ENCODE measurements around the gene LRRC31. TPM values are rescaled to one million over a fixed set of nuclear protein-coding genes. Genes with fewer than 3 reads are reported as not detected.

Gene LRRC31
- total and polyA plus RNA-seq, 4 donors: 0.53 to 5.3 (median 1.7) TPM

GRCh38 chr3:169879013-169879557 lies 9.3 kb upstream of the LRRC31 start:
- Histone ChIP-seq H3K9me3 (ENCODE audit: control insufficient read depth in 4 of 4, low read length in 3 of 4) (no peaks in the 10 kb centered on the region), H3K4me1 (ENCODE audit: control insufficient read depth in 4 of 4, insufficient read depth in 4 of 4, low read length in 3 of 4) (peaks cover 0 to 8% (median 0%) of the 10 kb centered on the region in 4 donors), H3K9ac (ENCODE audit: low read depth in 1 of 2, low read length in 2 of 2) (no peak overlapping the region), H3K27ac (ENCODE audit: low read depth in 1 of 2, low read length in 2 of 2) (no peak overlapping the region), H3K4me3 (ENCODE audit: low read depth in 1 of 3, low read length in 3 of 3) (no peak overlapping the region), H3K27me3 (ENCODE audit: control insufficient read depth in 4 of 4, insufficient read depth in 4 of 4, low read length in 3 of 4) (no peaks in the 10 kb centered on the region), H3K36me3 (ENCODE audit: control insufficient read depth in 4 of 4, insufficient read depth in 3 of 4, low read depth in 1 of 4, low read length in 3 of 4) (no peaks in the 10 kb centered on the region)
- TF ChIP-seq HNF4G (IDR thresholded peaks at IDR 0.05) (no peak), CTCF (IDR thresholded peaks at IDR 0.05; ENCODE audit: low read depth, low read length, missing input control) (no peak), ZBTB33 (IDR thresholded peaks at IDR 0.05) (no peak), FOXA2 (IDR thresholded peaks at IDR 0.05) (no peak), HNF4A (conservative IDR thresholded peaks at IDR 0.05) (no peak), REST (IDR thresholded peaks at IDR 0.05) (no peak), YY1 (IDR thresholded peaks at IDR 0.05) (no peak)
- DNase-seq (ENCODE audit: low spot score): no peak
- WGBS: 84% methylated on average over 8 of the region's 8 CpGs

GRCh38 chr3:169871129-169871886 lies 1.6 kb upstream of the LRRC31 start:
- no peaks in the 10 kb centered on the region for H3K27me3 ChIP-seq (ENCODE audit: control insufficient read depth in 4 of 4, insufficient read depth in 4 of 4, low read length in 3 of 4)
- H3K4me1 ChIP-seq (ENCODE audit: control insufficient read depth in 4 of 4, insufficient read depth in 4 of 4, low read length in 3 of 4): peaks cover 0 to 14% (median 6%) of the 10 kb centered on the region in 4 donors
- H3K4me3 ChIP-seq (ENCODE audit: low read depth in 1 of 3, low read length in 3 of 3): no peak overlapping the region
- no peak for TF ChIP-seq HNF4A (conservative IDR thresholded peaks at IDR 0.05)
- TF ChIP-seq FOXA1 (IDR thresholded peaks at IDR 0.05): no peak
- TF ChIP-seq MAX (IDR thresholded peaks at IDR 0.05): no peak
- TF ChIP-seq SP1 (IDR thresholded peaks at IDR 0.05): no peak
- TF ChIP-seq ZBTB33 (IDR thresholded peaks at IDR 0.05): no peak
- 87% methylated on average over 2 of the region's 2 CpGs for WGBS
- H3K36me3 ChIP-seq (ENCODE audit: control insufficient read depth in 4 of 4, insufficient read depth in 3 of 4, low read depth in 1 of 4, low read length in 3 of 4): no peaks in the 10 kb centered on the region
- H3K9ac ChIP-seq (ENCODE audit: low read depth in 1 of 2, low read length in 2 of 2): no peak overlapping the region
- H3K9me3 ChIP-seq (ENCODE audit: control insufficient read depth in 4 of 4, low read length in 3 of 4): no peaks in the 10 kb centered on the region
- no peak overlapping the region for H3K27ac ChIP-seq (ENCODE audit: low read depth in 1 of 2, low read length in 2 of 2)
- no peak for DNase-seq (ENCODE audit: low spot score)
